Nephron (organoid): ENCODE results near the gene GFM1.

ENCODE experiments used
- H3K27ac Mint-ChIP-seq, 3 experiments: 2 replicates each; pipeline ENCODE4 v1.8.0; 2020; ENCODE audit warnings: mixed read lengths in 3 of 3, mild to moderate bottlenecking in 2 of 3, moderate library complexity in 1 of 3
- H3K27me3 Mint-ChIP-seq: 2 replicates; pipeline ENCODE4 v1.8.0; 2021; ENCODE audit warnings: low read depth, mild to moderate bottlenecking, moderate library complexity, mixed read lengths
- H3K36me3 Mint-ChIP-seq: 2 replicates; pipeline ENCODE4 v1.8.0; 2020; ENCODE audit warnings: low read depth, mixed read lengths
- H3K4me1 Mint-ChIP-seq: 2 replicates; pipeline ENCODE4 v1.8.0; 2020; ENCODE audit warnings: mixed read lengths
- H3K4me3 Mint-ChIP-seq, 3 experiments: 2 replicates each; pipeline ENCODE4 v1.8.0; 2020; ENCODE audit warnings: mild to moderate bottlenecking in 3 of 3, mixed read lengths in 3 of 3, moderate library complexity in 2 of 3
- H3K9me3 Mint-ChIP-seq: 2 replicates; pipeline ENCODE4 v1.8.0; 2020; ENCODE audit warnings: mixed read lengths
- TF ChIP-seq, protein P1 (sequence below), 3 experiments: fragments of 200-600 bp; sonication (generic); IDR thresholded peaks; one replicate each; pipeline ENCODE4 v1.5.0; 2021; ENCODE audit warnings: antibody characterized with exemption in 3 of 3; ENCODE audit not compliant: unreplicated experiment in 3 of 3

GFM1 gene

DNA sequence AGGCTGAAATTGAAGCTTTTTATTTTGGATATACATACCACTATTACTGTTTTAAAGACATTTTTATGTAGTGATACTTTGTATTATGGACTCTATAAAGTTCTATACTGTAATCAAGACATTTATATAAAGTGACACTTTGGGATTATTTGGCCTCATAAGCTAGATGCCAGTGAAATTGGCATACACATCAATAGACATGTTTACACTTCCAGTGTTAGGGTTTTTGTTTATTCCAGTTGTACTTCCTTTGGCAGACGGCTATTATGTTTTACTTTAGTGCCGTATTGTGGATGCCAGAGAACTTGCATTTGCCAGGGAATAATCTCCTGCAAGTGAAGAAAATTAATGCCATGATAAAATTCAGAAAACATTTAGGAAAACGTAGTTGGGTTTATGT, 22.1 kb downstream of the GFM1 start:
- peaks cover 37% of the 10 kb centered on the region for H3K36me3 Mint-ChIP-seq
- TF ChIP-seq, protein P1, sequence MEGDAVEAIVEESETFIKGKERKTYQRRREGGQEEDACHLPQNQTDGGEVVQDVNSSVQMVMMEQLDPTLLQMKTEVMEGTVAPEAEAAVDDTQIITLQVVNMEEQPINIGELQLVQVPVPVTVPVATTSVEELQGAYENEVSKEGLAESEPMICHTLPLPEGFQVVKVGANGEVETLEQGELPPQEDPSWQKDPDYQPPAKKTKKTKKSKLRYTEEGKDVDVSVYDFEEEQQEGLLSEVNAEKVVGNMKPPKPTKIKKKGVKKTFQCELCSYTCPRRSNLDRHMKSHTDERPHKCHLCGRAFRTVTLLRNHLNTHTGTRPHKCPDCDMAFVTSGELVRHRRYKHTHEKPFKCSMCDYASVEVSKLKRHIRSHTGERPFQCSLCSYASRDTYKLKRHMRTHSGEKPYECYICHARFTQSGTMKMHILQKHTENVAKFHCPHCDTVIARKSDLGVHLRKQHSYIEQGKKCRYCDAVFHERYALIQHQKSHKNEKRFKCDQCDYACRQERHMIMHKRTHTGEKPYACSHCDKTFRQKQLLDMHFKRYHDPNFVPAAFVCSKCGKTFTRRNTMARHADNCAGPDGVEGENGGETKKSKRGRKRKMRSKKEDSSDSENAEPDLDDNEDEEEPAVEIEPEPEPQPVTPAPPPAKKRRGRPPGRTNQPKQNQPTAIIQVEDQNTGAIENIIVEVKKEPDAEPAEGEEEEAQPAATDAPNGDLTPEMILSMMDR (IDR thresholded peaks at IDR 0.05; ENCODE audit: unreplicated experiment in 3 of 3) = no peak
- no peaks in the 10 kb centered on the region for H3K27me3 Mint-ChIP-seq
- H3K4me3 Mint-ChIP-seq = no peak overlapping the region
- H3K9me3 Mint-ChIP-seq = no peaks in the 10 kb centered on the region
- no peaks in the 10 kb centered on the region for H3K4me1 Mint-ChIP-seq
- no peak overlapping the region for H3K27ac Mint-ChIP-seq

- TF ChIP-seq, protein P1 (IDR thresholded peaks at IDR 0.05; ENCODE audit: unreplicated experiment in 3 of 3) = no peak
- Mint-ChIP-seq H3K4me1 (peaks cover 13% of the 10 kb centered on the region), H3K36me3 (peaks cover 36% of the 10 kb centered on the region), H3K27me3 (no peaks in the 10 kb centered on the region), H3K27ac (no peak overlapping the region), H3K9me3 (no peaks in the 10 kb centered on the region), H3K4me3 (no peak overlapping the region)
These were observed 24.2 kb downstream of the GFM1 start for GRCh38 chr3:158668506-158668905.

- Mint-ChIP-seq H3K27ac (peak overlapping the region; percentile 85 to 94 (median 92)), H3K27me3 (no peaks in the 10 kb centered on the region)
These were observed 27.5 kb downstream of the GFM1 start for GRCh38 chr3:158671821-158672214.

GRCh38 chr3:158672215-158673176, 28.2 kb downstream of the GFM1 start, which contains the start of gene LXN:
Gene LXN (minus strand): TSS chr3:158672648. CDS start chr3:158672478, 170 bp downstream.
- TF ChIP-seq, protein P1 (IDR thresholded peaks at IDR 0.05; ENCODE audit: unreplicated experiment in 3 of 3) = peak; percentile 66 to 79 (median 68)
- Mint-ChIP-seq H3K36me3 (peaks cover 13% of the 10 kb centered on the region), H3K27ac (peak within 1 kb of the TSS; percentile 85 to 94 (median 92)), H3K4me1 (peaks cover 13% of the 10 kb centered on the region), H3K4me3 (peak within 1 kb of the TSS; percentile 83 to 93 (median 93)), H3K27me3 (no peaks in the 10 kb centered on the region), H3K9me3 (no peaks in the 10 kb centered on the region)

More at GRCh38 chr3:158671821-158672214, 27.5 kb downstream of the GFM1 start:
- no peaks in the 10 kb centered on the region for H3K9me3 Mint-ChIP-seq
- H3K4me3 Mint-ChIP-seq = peak overlapping the region; percentile 83 to 93 (median 93)
- H3K4me1 Mint-ChIP-seq = peaks cover 13% of the 10 kb centered on the region
- TF ChIP-seq, protein P1 (IDR thresholded peaks at IDR 0.05; ENCODE audit: unreplicated experiment in 3 of 3) = no peak
- peaks cover 16% of the 10 kb centered on the region for H3K36me3 Mint-ChIP-seq

DNA sequence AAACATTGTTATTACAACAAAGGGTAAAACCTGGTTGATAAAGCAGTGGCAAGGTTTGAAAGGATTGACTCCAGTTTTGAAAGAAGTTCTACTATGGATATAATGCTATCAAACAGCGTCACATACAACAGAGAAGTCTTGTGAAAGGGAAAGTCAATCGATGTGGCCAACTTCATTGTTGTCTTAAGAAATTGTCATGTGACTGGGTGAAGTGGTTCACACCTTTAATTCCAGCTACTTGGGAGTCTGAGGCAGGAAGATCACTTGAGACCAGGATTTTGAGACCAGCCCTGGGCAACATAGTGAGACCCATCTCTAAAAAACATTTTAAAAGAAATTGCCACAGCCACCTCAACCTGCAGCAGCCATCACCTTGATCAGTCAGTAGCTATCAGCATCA, 34.4 kb downstream of the GFM1 start:
- H3K27me3 Mint-ChIP-seq = no peaks in the 10 kb centered on the region
- H3K4me3 Mint-ChIP-seq = no peak overlapping the region
- H3K9me3 Mint-ChIP-seq = no peaks in the 10 kb centered on the region
- no peak overlapping the region for H3K27ac Mint-ChIP-seq
- peaks cover 8% of the 10 kb centered on the region for H3K36me3 Mint-ChIP-seq
- H3K4me1 Mint-ChIP-seq = no peaks in the 10 kb centered on the region
- TF ChIP-seq, protein P1 (IDR thresholded peaks at IDR 0.05; ENCODE audit: unreplicated experiment in 3 of 3) = no peak
